IMR-90 (cell line): Measurements from ENCODE around the gene CRYBB1.

Source experiments
- BHLHE40 ChIP-seq: fragments of 150-350 bp; IDR thresholded peaks from 2 replicates; pipeline ENCODE4 v1.6.1; 2016; ENCODE audit warnings: mild to moderate bottlenecking, low read depth, low read length
- CTCF ChIP-seq: conservative IDR thresholded peaks from 2 replicates; pipeline ENCODE4 v1.5.1; 2012; ENCODE audit warnings: mild to moderate bottlenecking, low read depth, low read length, improper control_type of control experiment
- POLR2A ChIP-seq: IDR thresholded peaks from 2 replicates; pipeline ENCODE4 v1.6.1; 2012; ENCODE audit warnings: mild to moderate bottlenecking, low read depth, low read length
- RAD21 ChIP-seq: IDR thresholded peaks from 2 replicates; pipeline ENCODE4 v1.6.1; 2012; ENCODE audit warnings: low read length, improper control_type of control experiment

DNA sequence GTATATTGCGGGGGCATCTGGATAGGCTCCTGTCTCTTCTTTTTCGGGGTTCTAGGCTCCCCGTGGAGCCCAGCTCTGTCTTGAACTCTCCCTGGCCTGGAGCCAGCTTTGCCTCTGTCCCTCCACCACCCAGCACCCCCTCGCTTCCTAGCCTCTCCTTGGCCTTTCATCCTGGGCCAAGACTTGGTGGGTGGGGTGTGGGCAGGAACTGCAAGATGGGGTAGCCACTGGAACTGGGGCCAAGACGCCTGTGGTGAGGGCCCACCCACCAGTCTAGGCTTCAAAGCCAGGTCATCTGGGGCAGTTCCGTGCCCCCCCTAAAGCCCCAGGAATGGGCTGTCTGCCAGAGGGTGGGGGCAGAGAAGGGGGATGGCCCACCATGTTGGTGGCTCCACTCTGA is 1.7 kb upstream of the CRYBB1 start:
- TF ChIP-seq CTCF (no peak), POLR2A (no peak), RAD21 (no peak), BHLHE40 (no peak)
